PC-9 (cell line): Measurements from ENCODE around the gene DNAI4.

Experiments used
- EZH2 ChIP-seq: fragments of 200-600 bp; sonication (generic); IDR thresholded peaks from 2 replicates; pipeline ENCODE4 v1.8.0; 2017; ENCODE audit warnings: antibody characterized with exemption, low read depth
- TF ChIP-seq, protein P1 (sequence below): fragments of 200-600 bp; sonication (generic); conservative IDR thresholded peaks from 2 replicates; pipeline ENCODE4 v1.6.1; 2017; ENCODE audit warnings: mixed run types, antibody characterized with exemption, mild to moderate bottlenecking, moderate library complexity

- TF ChIP-seq, protein P1, sequence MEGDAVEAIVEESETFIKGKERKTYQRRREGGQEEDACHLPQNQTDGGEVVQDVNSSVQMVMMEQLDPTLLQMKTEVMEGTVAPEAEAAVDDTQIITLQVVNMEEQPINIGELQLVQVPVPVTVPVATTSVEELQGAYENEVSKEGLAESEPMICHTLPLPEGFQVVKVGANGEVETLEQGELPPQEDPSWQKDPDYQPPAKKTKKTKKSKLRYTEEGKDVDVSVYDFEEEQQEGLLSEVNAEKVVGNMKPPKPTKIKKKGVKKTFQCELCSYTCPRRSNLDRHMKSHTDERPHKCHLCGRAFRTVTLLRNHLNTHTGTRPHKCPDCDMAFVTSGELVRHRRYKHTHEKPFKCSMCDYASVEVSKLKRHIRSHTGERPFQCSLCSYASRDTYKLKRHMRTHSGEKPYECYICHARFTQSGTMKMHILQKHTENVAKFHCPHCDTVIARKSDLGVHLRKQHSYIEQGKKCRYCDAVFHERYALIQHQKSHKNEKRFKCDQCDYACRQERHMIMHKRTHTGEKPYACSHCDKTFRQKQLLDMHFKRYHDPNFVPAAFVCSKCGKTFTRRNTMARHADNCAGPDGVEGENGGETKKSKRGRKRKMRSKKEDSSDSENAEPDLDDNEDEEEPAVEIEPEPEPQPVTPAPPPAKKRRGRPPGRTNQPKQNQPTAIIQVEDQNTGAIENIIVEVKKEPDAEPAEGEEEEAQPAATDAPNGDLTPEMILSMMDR: no peak
- no peak for TF ChIP-seq EZH2
Observed at GRCh38 chr1:66767626-66768025, 157.0 kb downstream of the DNAI4 start.
